ENCODE data around the gene CDC42SE1.

- TF ChIP-seq EZH2 (IDR thresholded peaks at IDR 0.05; ENCODE audit: low read length, unreplicated experiment) = no peak
- TF ChIP-seq CTCF (conservative IDR thresholded peaks at IDR 0.05; ENCODE audit: low read depth, low read length) = no peak
Measured at GRCh38 chr1:151036356-151036755, 23.1 kb downstream of the CDC42SE1 start, which contains the start of gene BNIPL.
